Measurements from ENCODE around the gene RNF145.
"Not testable (repeated sequence)": the region's sequence is repeated elsewhere in the genome, so short reads cannot be mapped to it uniquely, and the experiment has no call there.

Gene RNF145

GRCh38 chr5:159187719-159188118 is 21.6 kb downstream of the RNF145 start:
- no peak for DNase-seq

GRCh38 chr5:159186319-159186718 is 23.0 kb downstream of the RNF145 start:
- DNase-seq = no peak

- no peak for DNase-seq
These were observed 23.6 kb downstream of the RNF145 start for GRCh38 chr5:159185773-159186172.

GRCh38 chr5:159184858-159185381 is 24.4 kb downstream of the RNF145 start:
- no peak for DNase-seq

GRCh38 chr5:159184236-159184635 is 25.1 kb downstream of the RNF145 start:
- DNase-seq = no peak

- no peak for DNase-seq
These were observed 26.1 kb downstream of the RNF145 start for GRCh38 chr5:159183247-159183646.

- DNase-seq = no peak
These were observed 26.7 kb downstream of the RNF145 start for GRCh38 chr5:159182691-159183090.

GRCh38 chr5:159181651-159182050 is 27.7 kb downstream of the RNF145 start:
- DNase-seq = no peak

GRCh38 chr5:159181152-159181551 is 28.2 kb downstream of the RNF145 start:
- DNase-seq = no peak

- no peak for DNase-seq
These were observed 29.6 kb downstream of the RNF145 start for GRCh38 chr5:159179529-159180305.

GRCh38 chr5:159178978-159179377 is 30.4 kb downstream of the RNF145 start:
- DNase-seq = no peak

- no peak for DNase-seq
These were observed 33.8 kb downstream of the RNF145 start for GRCh38 chr5:159175547-159175946.

GRCh38 chr5:159174511-159175168 is 34.7 kb downstream of the RNF145 start:
- no peak for DNase-seq

GRCh38 chr5:159171274-159171673 is 38.1 kb downstream of the RNF145 start:
- DNase-seq = no peak

GRCh38 chr5:159170021-159170420 is 39.3 kb downstream of the RNF145 start:
- no peak for DNase-seq

- no peak for DNase-seq
These were observed 42.9 kb downstream of the RNF145 start for GRCh38 chr5:159166416-159166815.

- DNase-seq = no peak
These were observed 45.7 kb downstream of the RNF145 start for GRCh38 chr5:159163701-159164046.

GRCh38 chr5:159163027-159163700 is 46.2 kb downstream of the RNF145 start:
- no peak for DNase-seq

GRCh38 chr5:159161361-159162214 is 47.8 kb downstream of the RNF145 start:
- DNase-seq = no peak

- not testable (repeated sequence) for DNase-seq
These were observed 50.7 kb downstream of the RNF145 start for GRCh38 chr5:159158553-159159091.

- DNase-seq = no peak
These were observed 51.8 kb downstream of the RNF145 start for GRCh38 chr5:159157552-159157951.

GRCh38 chr5:159156426-159157238 is 52.7 kb downstream of the RNF145 start:
- no peak for DNase-seq

Measured in left hindlimb (tissue), 1 donor.